T follicular helper cell (primary cell): ENCODE data around the gene COQ8B.
A peak's percentile ranks its signal among the peaks of the same experiment; 100 is the strongest.

Source experiments
- DNase-seq: peaks from one replicate; pipeline ENCODE4 v3.0.0-alpha.2; 2020; ENCODE audit warnings: low read depth

Gene COQ8B

DNA sequence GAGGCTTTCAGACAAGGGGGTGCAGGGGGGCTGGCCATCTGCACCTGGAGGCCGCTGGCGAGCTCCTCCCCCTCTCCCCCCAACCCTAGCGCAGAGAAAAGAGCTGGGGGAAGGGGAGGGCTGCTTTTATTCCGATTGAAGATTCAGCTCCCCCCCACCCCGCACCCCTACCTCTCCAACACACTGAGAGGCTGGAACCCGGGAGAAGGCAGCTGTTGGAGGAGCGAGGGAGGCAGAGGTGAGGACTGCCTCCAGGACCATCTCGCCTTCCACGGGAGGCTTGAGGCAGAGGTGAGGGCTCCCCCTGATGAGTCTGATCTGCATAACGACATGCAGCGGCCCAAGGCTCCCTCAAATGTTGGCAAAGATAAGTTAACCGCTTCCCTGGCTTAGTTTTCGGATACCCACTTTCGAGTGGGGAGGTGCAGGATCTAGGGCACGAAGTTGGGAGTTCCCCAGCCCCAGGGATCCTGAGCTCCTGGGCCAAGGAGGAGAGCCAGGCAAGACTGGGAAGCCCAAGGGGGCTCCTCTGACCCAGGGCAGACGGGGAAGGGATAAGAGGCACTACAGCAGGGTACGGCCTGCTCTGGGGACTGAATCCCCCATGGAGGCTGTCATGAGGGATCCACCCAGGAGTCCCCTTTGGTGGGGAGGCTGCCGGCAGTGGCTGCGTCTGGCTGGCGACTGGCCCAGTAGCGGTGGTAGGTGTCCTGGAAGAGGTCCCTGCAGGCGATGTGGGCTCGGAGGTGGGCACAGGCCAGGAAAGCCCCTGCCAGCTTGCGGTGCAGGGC is 25.1 kb downstream of the COQ8B start:
- no peak for DNase-seq

DNA sequence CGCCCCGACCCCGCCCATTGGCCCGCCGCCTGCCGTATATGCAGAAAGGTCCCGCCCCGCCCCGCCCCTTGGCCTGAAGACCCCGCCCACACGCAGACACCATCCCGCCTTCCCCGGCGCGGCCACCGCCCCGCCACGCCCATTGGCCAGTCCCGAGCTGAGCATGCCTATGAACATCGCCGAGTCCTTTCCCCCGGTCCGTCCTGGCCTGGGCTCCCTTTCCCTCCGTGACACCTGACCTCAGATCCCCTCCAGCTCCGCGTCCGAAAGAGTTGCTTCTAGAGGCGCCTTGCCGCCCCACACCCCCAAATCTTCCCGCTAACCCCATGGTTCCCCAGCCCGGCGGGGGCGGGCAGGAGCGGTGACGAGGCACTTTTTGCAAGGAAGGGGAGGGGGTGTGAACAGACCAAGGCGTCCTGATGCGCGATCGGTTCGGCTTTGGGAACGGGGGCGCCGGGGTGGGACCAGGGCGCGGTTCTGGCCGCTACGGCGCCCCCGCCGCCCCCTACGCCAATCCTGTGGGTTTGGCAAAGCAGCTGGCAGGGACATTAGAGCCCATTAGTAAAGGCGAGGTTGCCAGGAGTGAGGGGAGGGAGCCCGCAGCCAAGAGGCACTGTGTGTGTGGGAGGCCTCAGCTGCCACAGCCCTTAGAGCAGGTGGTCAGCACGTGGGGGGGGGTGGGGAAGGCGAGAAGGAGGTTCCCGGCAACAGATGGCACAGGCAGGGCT is 25.8 kb downstream of the COQ8B start:
- DNase-seq: peak; percentile 85

DNA sequence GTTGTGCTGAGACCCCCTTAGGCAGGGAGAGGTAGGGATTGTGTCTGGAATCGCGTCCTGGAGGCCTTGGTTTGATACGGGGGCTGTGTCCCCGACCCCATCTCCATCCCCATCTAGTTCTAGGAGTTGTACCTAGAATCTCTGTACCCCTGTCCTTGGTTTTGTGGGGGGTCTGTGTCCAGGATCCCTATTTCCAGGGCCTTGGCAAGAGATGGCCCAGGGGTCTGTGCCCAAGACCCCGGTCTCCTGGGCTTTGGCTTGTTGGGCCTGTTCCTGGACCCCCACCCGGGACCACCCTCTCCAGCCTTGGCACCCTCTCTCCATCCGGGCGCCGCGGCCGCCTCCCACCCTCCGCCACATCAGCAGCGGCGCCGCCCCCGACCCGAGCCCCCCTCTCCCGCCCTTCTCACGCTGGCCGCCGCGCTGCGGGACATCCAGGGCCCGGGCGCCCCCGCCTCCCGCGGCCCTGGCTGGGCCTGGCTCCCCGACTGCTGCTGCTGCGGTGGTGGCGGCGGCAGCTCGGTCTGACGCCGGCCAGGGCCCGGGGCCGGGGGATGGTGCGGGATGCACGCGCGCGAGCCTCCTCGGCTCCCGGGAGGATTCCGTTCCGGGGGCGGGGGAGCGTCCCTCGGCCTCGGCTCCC is 26.5 kb downstream of the COQ8B start, which contains the start of gene NUMBL:
Gene NUMBL, minus strand, starts transcription at position 602 of the 643 bp plus-strand sequence. Its CDS starts 168 bp downstream, at position 434.
- DNase-seq: no peak

DNA sequence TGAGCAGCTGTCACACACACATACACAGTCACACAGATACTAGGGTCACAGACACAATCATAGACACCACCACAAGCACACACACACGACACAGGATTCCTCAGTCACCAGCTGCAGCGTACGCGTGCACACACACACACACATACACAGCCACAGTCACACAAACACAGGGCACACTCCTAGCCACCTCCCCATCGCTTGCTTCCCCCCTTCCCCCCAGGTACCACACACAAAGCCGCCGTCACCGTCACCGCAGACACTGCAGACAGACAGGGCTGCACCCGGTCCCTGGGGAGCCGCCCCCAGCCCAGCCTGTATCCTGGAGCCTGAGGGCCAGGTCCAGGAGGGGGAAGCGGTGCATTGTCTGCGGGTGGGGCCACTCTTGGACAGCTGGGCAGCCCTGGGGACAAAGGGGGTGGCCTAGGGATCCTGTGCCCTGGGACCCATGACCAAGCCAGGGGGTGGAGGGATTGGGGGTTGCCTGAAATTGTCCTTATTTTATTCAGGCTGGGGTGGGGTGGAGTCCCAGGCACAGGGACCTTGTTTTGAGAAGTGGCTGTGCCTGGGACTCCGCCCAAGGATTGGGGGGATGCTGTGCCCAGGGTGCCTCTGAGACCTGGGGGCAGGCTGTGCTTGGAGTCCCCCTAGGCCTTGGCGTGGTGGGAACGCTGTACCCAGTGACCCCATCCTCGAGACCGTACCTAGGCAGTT is 27.2 kb downstream of the COQ8B start:
- DNase-seq: no peak

DNA sequence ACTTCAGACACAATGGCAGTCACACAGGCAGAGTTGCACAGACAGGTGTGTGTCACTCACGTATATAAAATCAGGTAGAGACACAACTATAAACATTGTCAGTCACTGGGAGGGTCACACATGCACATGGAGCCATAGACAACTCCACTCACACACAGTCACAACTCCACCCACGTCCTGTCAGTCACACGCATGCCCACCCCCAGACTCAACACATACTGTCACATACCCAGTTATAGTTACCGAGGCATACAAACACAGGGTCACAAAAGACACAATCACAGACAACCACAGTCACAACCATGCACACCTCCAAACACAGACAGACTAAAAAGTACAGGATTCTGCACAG is 27.7 kb downstream of the COQ8B start:
- DNase-seq: no peak

DNA sequence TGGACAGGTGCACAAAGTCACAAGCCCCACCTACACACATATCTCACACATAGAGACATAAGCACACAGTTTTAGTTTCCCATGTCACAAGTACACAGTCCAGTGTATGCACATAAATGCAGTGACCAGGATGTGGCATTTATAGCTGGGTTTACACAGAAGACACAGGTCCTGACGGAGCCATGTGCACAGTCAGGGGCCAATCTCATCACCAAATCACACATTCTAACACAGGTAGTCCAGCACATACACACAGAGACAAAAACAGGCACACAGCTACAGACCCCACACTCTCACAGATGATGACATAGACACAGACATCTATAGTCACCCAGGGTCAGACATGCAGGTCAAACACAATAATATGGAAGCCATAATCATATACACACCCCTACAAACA is 28.4 kb downstream of the COQ8B start:
- DNase-seq: no peak

DNA sequence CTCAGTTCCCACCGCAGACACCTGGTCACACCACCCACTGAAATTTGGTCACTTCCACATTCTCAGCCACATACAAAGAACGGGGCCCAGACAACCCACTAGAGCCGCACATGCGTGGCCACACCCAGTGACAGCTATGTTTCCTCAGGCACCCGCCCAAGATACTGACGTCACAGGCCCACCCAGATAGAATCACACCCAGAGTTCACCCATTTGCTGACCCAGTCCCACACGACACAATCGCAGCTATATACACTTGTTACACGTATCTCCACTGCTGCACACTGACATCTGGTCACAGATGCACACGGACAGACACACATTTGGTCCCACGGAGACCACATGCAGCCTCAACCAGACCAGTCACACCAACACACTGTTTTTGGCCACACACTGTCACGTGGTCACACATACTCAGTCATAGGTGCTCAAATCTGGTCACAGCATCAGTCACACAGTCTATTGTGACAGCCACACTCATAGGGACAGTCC is 29.1 kb downstream of the COQ8B start:
- no peak for DNase-seq

DNA sequence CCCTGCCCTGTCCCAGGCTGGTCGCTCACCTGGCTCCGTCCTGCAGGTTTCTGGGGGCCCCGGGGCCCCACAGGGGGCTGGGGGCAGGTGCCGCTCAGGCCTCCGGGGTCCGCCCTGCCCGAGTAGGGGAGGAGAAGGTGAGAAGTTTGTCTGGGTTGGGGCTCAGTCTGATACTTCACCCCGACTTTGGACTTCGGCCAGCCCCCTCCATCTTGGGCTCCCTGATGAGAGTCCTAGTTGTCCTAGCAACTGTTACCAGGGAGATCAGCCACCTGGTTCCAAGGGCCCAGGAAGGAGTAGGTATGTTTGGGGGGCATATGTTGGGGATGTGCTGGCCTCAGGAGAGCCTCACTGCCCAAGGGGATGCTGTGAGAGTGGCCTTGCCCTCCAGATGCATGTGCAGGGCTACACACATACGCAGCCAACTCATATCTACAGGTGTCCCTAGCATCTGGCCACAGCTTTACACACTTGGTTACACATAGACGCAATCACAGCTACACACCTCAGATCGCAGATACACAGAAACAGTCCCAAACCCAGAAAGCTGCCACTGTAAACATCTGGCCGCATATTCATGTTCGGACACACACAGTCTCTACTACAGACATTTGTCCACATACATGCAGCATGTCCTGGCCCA is 29.7 kb downstream of the COQ8B start:
- DNase-seq: no peak

DNA sequence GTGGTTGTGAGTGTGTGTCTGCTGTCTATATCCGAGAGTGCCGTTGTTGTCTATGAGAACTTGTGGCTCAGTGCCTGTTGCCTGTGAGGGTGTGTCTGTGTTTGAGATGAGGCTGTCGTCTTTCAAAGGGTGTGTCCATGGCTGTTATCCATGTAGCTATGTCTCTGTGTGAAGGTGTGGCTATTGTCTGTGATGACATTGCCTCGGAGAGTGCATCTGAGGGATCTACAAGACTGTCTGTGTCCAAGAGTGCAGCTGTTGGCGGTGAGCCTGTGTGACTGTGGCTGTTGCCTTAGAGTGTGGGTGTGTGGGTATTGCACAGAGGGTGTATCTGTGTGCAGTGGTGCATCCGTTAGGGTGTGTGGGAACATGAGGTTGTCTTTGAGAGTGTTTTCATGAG is 31.1 kb downstream of the COQ8B start:
- DNase-seq: no peak

DNA sequence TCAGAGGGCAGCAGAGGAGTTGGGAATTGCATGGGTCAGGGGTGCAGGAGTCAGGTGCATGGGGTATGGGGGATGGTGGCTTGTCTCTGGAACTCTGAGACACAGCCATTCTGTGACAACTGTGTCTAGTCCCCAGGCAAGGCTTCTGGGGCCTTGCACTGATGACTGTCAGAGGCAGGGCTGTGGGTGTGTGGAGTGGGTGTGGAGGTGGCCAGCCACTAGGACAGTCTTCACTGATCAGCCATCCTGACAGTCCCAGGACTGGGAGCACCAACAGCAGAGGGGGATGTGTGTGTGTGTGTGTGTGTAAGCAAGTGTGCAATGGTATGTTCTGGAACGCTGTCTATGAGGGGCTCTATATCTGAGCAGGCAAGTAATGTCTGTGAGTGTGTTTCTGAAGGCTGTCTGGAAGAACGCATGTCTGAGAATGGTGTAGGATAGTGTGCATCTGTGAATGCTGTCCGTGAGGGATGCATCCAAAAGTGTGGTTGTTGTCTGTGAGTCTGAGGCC is 31.6 kb downstream of the COQ8B start:
- DNase-seq: no peak

DNA sequence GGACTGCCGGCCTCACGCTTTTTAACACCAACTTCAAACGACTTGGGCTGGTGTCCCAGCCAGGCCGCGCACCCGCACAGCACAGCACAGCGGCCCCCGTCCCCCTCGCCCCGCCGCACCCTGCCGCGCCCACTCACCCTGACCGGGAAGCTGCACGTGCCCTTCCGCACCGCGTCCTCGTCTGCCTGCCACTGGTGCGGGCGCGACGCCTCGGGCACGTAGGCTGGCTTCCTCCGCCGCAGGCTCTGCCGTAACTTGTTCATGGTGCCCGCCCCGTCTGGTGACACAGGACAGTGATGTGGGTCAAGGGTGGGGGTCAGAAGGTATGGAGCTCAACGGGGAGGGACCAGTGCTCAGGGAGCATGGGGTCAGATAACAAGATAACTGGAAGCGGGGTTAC is 32.4 kb downstream of the COQ8B start:
- no peak for DNase-seq

DNA sequence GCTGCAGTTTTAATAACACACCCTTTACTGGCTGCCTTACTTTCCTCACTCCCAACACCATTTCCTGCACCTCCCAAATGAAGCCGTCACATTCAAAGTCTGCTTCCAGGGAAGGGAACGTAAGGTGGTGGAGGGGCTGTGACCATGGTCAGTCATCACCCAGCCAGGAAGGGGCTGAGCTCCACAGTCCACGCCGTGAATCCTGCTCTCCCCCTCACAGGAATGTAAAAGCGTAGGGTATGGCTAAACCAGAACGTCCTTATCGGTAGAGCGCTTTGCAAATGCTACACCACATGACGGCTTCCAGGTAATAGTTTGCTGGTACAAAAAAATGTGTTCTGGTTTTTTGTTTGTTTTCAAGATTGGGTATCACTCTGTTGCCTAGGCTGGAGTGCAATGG is 33.2 kb downstream of the COQ8B start:
- DNase-seq: no peak

DNA sequence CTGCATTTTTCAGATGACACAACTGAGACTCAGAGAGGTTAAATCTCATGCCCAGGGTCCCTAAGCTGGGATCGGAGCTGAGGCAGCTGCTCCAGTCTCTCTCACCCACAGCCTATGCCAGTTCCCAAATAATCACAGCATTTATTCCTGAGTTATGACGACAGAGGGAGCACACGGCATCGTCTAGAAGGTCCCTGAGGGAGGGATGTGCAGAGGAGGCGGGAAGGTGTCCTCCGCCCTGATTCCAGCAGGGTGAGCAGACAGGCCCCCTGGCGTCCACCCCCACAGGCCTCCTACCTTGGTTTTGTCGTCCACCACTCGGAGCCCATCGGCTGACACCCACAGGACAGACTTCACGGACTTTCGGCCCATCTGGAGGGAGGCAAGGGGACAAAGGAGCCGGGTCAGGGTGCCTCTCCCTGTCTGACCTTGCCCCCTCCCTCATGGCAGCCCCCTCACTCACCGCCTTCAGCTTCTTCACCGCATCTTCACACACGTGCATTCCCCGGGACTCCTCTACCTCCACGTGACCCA is 34.2 kb downstream of the COQ8B start:
- no peak for DNase-seq

DNA sequence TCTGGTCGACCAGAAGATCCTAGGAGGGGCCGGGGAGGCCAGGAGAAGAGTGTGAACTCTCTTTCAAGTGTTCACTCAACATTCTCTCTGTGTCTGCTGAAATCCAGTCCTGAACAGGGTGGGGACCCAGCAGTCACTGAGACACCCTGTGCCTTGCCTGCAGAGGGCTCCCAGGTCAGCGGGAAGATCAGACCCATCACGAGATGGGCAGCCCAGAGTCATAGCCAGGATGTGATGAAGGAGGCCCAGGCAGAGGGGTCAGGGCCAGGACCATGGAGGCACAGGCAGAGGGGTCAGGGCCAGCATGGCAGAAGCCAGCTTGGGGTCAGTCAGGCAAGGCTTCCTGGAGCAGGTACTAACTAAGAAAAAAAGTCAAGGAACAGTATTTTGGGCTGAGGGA is 35.6 kb downstream of the COQ8B start:
- DNase-seq: no peak

DNA sequence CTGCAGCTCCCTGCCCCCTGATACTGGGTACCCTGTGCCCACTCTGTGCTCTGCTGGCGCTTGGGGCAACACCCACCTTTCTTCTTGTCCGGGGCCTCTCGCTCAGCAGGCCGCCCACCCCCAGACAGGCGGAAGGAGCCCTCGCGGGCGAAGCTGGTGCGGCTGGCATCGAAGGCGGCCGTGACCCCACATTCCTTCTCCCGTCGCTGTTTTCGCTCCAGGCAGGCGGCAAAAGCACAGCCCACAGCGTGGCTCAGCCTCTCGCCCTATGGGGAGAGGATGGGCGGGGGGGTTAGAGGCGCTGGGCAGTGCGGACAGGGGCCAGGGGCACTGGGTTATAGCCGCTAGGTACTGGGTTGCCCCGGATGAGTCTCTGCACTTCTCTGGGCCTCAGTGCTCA is 39.5 kb downstream of the COQ8B start:
- no peak for DNase-seq

DNA sequence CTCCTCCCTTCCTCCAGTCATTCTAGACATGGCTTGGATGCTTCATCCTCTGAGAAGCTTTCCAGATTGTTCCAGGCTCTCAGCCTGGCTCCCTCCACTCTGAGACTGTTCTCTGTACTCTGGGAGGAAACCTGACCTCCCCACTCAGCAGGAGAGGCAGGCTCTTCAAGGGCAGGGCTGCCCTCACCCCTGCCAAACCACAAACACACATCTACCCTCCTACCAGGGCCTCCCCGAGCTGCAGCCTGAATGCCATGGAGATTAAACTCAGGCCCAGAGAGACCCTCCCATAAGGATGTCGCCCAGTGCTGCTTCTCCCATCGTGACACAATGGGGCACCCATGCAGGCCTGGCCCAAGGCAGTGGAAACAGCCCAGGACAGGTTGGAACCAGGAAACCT is 42.4 kb downstream of the COQ8B start:
- DNase-seq: no peak

DNA sequence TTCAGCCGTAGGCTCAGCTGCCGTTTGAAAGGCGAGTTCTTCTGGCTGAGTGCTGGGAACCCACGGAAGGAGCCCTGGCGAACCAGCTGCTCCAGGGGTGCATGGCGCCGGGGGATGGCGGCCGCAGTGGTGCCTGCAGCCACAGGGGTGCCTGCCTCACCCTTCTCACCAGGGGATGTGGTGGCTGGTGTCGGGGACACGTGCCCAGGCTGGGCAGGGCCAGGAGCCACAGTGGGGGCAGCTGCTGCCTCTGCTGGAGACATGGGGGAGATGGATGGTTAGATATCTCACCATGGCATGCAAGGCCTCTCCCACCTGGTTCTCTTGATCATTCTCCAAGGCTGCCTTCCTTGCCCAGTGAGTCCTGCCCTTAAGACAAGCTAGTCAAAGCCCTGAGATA is 43.3 kb downstream of the COQ8B start:
- DNase-seq: no peak

DNA sequence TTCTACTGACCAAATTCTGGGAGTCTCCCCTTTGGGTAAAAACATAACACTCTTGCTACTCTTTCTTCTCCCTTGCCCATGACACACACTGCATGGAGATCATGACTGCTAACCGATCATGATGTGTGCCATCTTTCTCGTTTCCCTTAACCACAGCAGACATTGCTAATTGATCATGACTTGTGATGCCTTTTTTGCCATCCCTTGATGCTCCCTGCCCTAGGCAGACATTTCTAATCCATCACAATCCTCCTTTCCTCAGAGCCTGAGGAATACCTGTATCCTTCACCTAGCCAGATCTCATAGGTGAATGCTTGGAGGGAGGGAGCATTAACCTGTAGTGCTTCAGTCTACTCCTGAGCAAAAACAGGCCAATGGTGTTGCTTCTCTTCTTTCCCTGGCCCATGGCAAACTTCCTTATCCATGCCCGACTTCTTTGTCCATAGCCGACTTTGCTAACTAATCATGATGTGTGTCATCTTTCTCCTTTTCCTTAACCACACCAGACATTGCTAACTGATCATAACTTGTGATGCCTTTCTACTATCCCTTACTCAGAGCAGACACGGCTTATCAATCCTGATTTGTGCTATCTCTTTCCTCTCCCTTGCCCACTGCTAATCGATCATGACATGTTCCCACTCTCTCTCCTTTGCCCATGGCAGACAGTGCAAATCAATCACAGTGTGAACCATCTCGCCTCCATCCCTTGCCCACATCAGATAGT is 44.0 kb downstream of the COQ8B start:
- no peak for DNase-seq

DNA sequence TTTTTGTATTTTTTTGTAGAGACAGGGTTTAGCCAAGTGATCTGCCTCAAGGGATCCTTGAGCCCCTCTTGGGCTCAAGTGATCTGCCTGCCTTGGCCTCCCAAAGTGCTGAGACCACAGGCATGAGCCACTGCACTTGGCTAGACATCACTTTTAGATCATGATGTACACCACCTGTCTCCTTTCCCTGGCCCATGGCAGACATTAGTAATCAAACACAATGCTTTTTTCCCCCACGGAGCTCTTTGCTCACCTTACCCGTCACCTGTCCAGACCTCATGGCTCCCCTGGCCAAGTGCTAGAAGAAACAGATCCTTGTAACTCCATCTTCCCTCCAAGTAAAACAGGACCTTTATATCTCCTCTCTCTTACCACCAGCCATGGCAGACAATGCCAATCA is 44.6 kb downstream of the COQ8B start:
- no peak for DNase-seq

DNA sequence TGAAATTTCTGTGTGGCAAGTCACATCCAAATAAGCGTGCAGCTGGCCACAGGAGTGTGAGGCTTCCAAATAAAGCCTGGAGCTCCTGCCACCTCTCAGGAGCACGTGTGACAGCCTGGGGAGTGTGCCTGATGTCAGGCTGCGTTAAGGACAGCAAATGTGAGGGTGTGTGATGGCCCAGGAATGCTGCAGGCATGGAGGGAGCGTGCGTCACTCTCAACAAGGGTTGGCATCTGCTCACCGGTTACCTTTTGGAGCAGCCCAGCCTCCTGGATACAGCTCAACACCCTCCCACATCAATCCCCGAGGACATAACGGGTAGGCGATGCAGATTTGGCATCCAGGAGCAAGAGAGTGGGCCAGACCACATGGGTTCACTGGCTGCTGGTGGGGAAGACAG is 45.3 kb downstream of the COQ8B start:
- DNase-seq: no peak
